B cell (primary cell): ENCODE data around the gene CCL8.

Experiments used
- CTCF ChIP-seq: fragments of 200-600 bp; IDR thresholded peaks from one replicate; pipeline ENCODE4 v1.8.0; 2022; ENCODE audit warnings: antibody characterized with exemption, mild to moderate bottlenecking
- EZH2 ChIP-seq: IDR thresholded peaks from 2 replicates; pipeline ENCODE4 v1.6.1; 2012; ENCODE audit warnings: borderline replicate concordance, low read depth, mild to moderate bottlenecking, moderate library complexity, low read length; ENCODE audit not compliant: insufficient read depth, poor library complexity, severe bottlenecking

GRCh38 chr17:34290586-34290985 lies 28.6 kb upstream of the CCL8 start:
- TF ChIP-seq CTCF, result no peak
- TF ChIP-seq EZH2, result no peak
